HCT116 (cell line): ENCODE results near the gene KRTAP5-2. TPM values are rescaled to one million over a fixed set of nuclear protein-coding genes. Genes with fewer than 3 reads are reported as not detected.

Experiments used
- ATAC-seq: fragments of 200-7000 bp; cut with Tn5 transposase; 2 replicates; pipeline ENCODE4 v1.9.1; 2020; ENCODE audit warnings: mild to moderate bottlenecking, moderate library complexity
- BruUV-seq: library from RNA; stranded (reverse); fragments of 400-500 nt; replicated peaks from 2 replicates; lab custom pipeline; 2021; lab: Mats Ljungman, UMichigan
- CTCF ChIA-PET: fragments of 300-600 bp; sonication (Branson Sonifier 250); formaldehyde crosslinking; loops from one replicate; lab custom pipeline; 2021; ENCODE audit warnings: antibody characterized with exemption; lab: Charles Lee
- POLR2A ChIA-PET: fragments of 300-600, 350-600 bp; sonication (Branson Sonifier 250); formaldehyde crosslinking; loops from one replicate; lab custom pipeline; 2021; ENCODE audit warnings: antibody characterized with exemption; lab: Charles Lee
- RAD21 ChIA-PET, 2 experiments: fragments of 300-600 bp; sonication (Branson Sonifier 250); formaldehyde crosslinking; loops; one replicate each; lab custom pipeline; 2023; ENCODE audit warnings: low total read pairs in 2 of 2; ENCODE audit not compliant: uncharacterized antibody in 2 of 2, unreplicated experiment in 2 of 2, low non-redundant PET in 1 of 2; lab: Charles Lee
- DNase-seq: peaks from one replicate; pipeline ENCODE4 v3.0.0-alpha.2; 2010; ENCODE audit warnings: low read depth, low spot score
- H2AFZ ChIP-seq: fragments of 200-600 bp; shearing (Covaris generic), sonication (generic); 2 replicates; pipeline ENCODE4 v1.6.1; 2017; ENCODE audit warnings: low read depth, mixed run types, mixed read lengths, antibody characterized with exemption, low read length; ENCODE audit not compliant: poor library complexity, severe bottlenecking
- H3K27ac ChIP-seq: 2 replicates; pipeline ENCODE4 v1.5.1; 2012; ENCODE audit warnings: low read depth, low read length
- H3K27me3 ChIP-seq: fragments of 200-600 bp; sonication (generic); 2 replicates; pipeline ENCODE4 v1.6.1; 2016; ENCODE audit warnings: mixed run types, low read length, mixed read lengths; ENCODE audit not compliant: insufficient read depth
- H3K36me3 ChIP-seq, 2 experiments: fragments of 200-500 bp in 1 of 2; fragments of 200-600 bp in 1 of 2; sonication (Bioruptor generic) in 1 of 2; sonication (generic) in 1 of 2; 2 replicates each; pipeline versions ENCODE4 v1.5.1 to v1.6.1; 2014 to 2016; ENCODE audit warnings: low read length in 2 of 2, inconsistent platforms in 1 of 2, mixed read lengths in 1 of 2, mixed run types in 1 of 2; ENCODE audit not compliant: insufficient read depth in 2 of 2, control insufficient read depth in 1 of 2
- H3K4me1 ChIP-seq, 2 experiments: fragments of 200-600 bp in 1 of 2; sonication (generic) in 1 of 2; 2 replicates each; pipeline versions ENCODE4 v1.5.1 to v1.6.1; 2012 to 2017; ENCODE audit warnings: low read length in 2 of 2, inconsistent platforms in 1 of 2, mild to moderate bottlenecking in 1 of 2, mixed read lengths in 1 of 2, mixed run types in 1 of 2, moderate library complexity in 1 of 2; ENCODE audit not compliant: insufficient read depth in 2 of 2, control insufficient read depth in 1 of 2
- H3K4me2 ChIP-seq: fragments of 200-600 bp; sonication (generic); 2 replicates; pipeline ENCODE4 v1.6.1; 2017; ENCODE audit warnings: mixed run types, low read length, mixed read lengths
- H3K4me3 ChIP-seq, 2 experiments: fragments of 200-600 bp in 1 of 2; sonication (generic) in 1 of 2; replicated peaks in 1 of 2; 2 replicates each; pipeline ENCODE4 v1.5.1; 2011 to 2016; ENCODE audit warnings: low read length in 2 of 2, control low read depth in 1 of 2, low read depth in 1 of 2, mild to moderate bottlenecking in 1 of 2, mixed read lengths in 1 of 2, mixed run types in 1 of 2
- H3K79me2 ChIP-seq: fragments of 200-600 bp; sonication (generic); 2 replicates; pipeline ENCODE4 v1.6.1; 2017; ENCODE audit warnings: mild to moderate bottlenecking, mixed run types, low read length, moderate library complexity, mixed read lengths; ENCODE audit not compliant: insufficient read depth
- H3K9ac ChIP-seq: fragments of 200-600 bp; sonication (generic); 2 replicates; pipeline ENCODE4 v1.6.1; 2016; ENCODE audit warnings: low read length, mixed read lengths
- H3K9me2 ChIP-seq: fragments of 200-600 bp; sonication (generic), shearing (Covaris generic); 2 replicates; pipeline ENCODE4 v1.6.1; 2017; ENCODE audit warnings: mixed run types, mild to moderate bottlenecking, moderate library complexity; ENCODE audit not compliant: insufficient read depth
- H3K9me3 ChIP-seq, 2 experiments: fragments of 200-500 bp in 1 of 2; fragments of 200-600 bp in 1 of 2; sonication (Bioruptor generic) in 1 of 2; sonication (generic) in 1 of 2; 2 replicates each; pipeline ENCODE4 v1.6.1; 2014 to 2017; ENCODE audit warnings: low read length in 2 of 2, mixed read lengths in 2 of 2, inconsistent platforms in 1 of 2, low read depth in 1 of 2, mild to moderate bottlenecking in 1 of 2, mixed run types in 1 of 2, moderate library complexity in 1 of 2; ENCODE audit not compliant: control insufficient read depth in 1 of 2, insufficient read depth in 1 of 2
- H4K20me1 ChIP-seq: fragments of 200-600 bp; sonication (generic), shearing (Covaris generic); 2 replicates; pipeline ENCODE4 v1.6.1; 2017; ENCODE audit warnings: mixed run types, mild to moderate bottlenecking, moderate library complexity; ENCODE audit not compliant: insufficient read depth
- CBX3 ChIP-seq: IDR thresholded peaks from 2 replicates; pipeline ENCODE4 v1.6.1; 2012; ENCODE audit warnings: low read depth
- CEBPB ChIP-seq: IDR thresholded peaks from 2 replicates; pipeline ENCODE4 v1.6.1; 2012; ENCODE audit warnings: low read depth
- EGR1 ChIP-seq: IDR thresholded peaks from 2 replicates; pipeline ENCODE4 v1.6.1; 2012; ENCODE audit warnings: low read depth
- EZH2 ChIP-seq: fragments of 200-600 bp; sonication (generic); IDR thresholded peaks from 2 replicates; pipeline ENCODE4 v1.6.1; 2017; ENCODE audit warnings: antibody characterized with exemption, mixed run types
- POLR2A ChIP-seq: IDR thresholded peaks from 2 replicates; pipeline ENCODE4 v1.7.0; 2011; ENCODE audit warnings: borderline replicate concordance; ENCODE audit not compliant: insufficient read depth, insufficient read length; ENCODE audit errors: extremely low read depth
- POLR2AphosphoS5 ChIP-seq: IDR thresholded peaks from 2 replicates; pipeline ENCODE4 v1.6.1; 2011; ENCODE audit warnings: mild to moderate bottlenecking, low read depth, low read length, moderate library complexity
- TCF7L2 ChIP-seq: IDR thresholded peaks from 2 replicates; pipeline ENCODE4 v1.7.0; 2011; ENCODE audit warnings: borderline replicate concordance, inconsistent platforms; ENCODE audit not compliant: insufficient read depth, insufficient read length; ENCODE audit errors: extremely low read depth
- ZFX ChIP-seq: fragments of 450-650 bp; IDR thresholded peaks from 2 replicates; pipeline ENCODE4 v1.6.1; 2017
- intact Hi-C: fragments of 100-400 bp; cut with micrococcal nuclease; formaldehyde crosslinking; loops from 2 replicates; pipeline ENCODE4 v1.10.0; 2022
- total RNA-seq: library from RNA; stranded (reverse); gene quantifications from one replicate; pipeline ENCODE4 v1.2.1, GENCODE V29; 2021; ENCODE audit not compliant: unreplicated experiment
- TF ChIP-seq, protein P1 (sequence below): IDR thresholded peaks from 2 replicates; pipeline ENCODE4 v1.6.1; 2012; ENCODE audit warnings: low read depth
- TF ChIP-seq, protein P2 (sequence below): IDR thresholded peaks from 2 replicates; pipeline ENCODE4 v1.6.1; 2012
- TF ChIP-seq, protein P3 (sequence below): IDR thresholded peaks from 2 replicates; pipeline ENCODE4 v1.6.1; 2011; ENCODE audit warnings: mild to moderate bottlenecking, low read length, moderate library complexity; ENCODE audit not compliant: insufficient replicate concordance; ENCODE audit errors: extremely low read depth
- TF ChIP-seq, protein P4 (sequence below): IDR thresholded peaks from 2 replicates; pipeline ENCODE4 v1.6.1; 2012

Gene KRTAP5-2
- total RNA-seq, 1 experiment from 2014 or later, result not detected

DNA sequence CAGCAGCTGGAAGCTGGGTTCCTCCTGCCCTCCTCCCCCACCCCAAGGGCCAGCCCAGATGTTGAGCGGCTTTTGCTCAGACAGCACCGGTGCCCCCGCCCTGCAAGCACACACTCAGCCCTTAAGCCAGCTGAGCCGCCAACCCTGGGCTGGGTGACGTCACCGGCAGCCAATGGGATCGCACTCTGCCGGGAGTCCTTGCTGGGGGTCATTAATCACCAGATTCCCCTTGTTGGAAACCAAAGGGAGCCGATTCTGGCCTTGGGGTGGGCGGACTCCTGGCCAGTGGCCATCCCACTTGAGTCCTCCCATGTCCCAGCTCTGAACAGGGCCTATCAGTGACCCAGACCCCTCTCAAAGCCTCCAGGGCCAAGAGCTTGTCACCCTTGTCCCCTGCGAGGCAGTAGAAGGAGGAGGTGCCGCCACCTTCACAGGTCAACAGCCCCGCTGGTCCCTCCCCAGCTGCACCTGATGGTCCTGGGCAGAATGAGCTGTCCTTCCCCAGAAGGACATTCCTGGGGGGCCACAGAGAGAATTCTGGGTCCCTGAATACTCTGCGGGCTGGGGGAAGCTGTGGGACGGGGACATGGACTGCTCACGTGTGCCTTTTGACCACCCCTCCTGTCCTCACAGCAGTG, 33.4 kb downstream of the KRTAP5-2 start:
- ATAC-seq (0 out of 2 replicates have a peak, but pooled peaks have one; percentile 34), DNase-seq (no peak)
- TF ChIP-seq TCF7L2 (peak; percentile 66), EGR1 (no peak)
- Histone ChIP-seq H3K36me3 (no peaks in the 10 kb centered on the region; a peak in 1 of 4 replicates), H3K27me3 (no peaks in the 10 kb centered on the region), H3K4me3 (no peak overlapping the region), H3K4me1 (peaks cover 6 to 8% of the 10 kb centered on the region in 2 experiments; a peak in 3 of 4 replicates), H3K9me2 (no peaks in the 10 kb centered on the region), H3K79me2 (no peaks in the 10 kb centered on the region), H3K27ac (no peak overlapping the region), H3K9me3 (no peaks in the 10 kb centered on the region), H3K9ac (no peak overlapping the region), H4K20me1 (no peaks in the 10 kb centered on the region), H2AFZ (no peak overlapping the region), H3K4me2 (no peak overlapping the region)
- intact Hi-C loops, result no loop called here
- ChIA-PET POLR2A (no interaction called here), CTCF (interaction anchor here (1.1 to 1.7 kb wide), 3 partner anchors 10 to 30 kb away, joined by 3 to 7 read pairs (median 3); no protein-coding TSS in a partner anchor), RAD21 (no interaction called here)
- BruUV-seq, result no TSS peak

DNA sequence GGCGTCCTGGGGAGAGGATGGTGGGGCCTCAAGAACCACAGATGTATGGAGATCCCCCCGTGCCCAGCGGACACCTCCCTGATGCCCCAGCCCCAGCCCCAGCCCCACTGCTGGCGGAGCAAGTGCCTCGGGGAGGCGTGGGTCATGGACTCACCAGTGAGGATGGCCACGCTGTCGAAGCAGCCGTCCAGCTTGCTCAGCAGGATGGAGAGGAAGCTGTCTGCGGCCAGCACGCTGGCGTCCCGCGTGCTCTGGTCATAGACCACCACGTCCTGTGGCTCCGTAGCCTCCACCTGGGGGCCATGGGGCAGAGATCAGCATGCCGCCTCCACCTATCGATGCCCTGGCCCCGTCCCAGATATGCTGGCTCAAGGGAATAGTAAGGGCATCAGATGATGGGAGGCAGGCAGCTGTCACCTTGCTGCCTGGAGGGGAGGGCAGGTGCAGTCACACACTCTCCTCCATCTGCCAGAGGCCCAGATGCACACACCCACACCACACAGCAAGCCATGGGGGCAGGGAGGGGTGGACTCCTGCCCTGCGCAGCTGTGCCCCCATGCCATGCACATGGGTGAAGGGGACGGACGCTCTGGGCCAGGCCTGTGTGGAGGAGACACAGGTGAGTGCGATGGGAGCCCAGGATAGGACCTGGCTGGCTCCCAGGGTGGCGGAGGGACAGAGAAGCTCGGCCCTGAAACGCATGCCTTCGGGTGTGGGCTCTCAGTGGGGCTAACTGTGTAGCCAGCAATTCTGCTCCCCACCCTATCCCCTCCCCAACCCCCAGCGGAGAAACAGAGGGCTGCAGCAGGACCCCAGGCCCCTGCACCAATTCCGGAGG, 34.2 kb downstream of the KRTAP5-2 start:
- no peaks in the 10 kb centered on the region for H4K20me1 ChIP-seq
- ChIA-PET CTCF (interaction anchor here (0.9 to 1.7 kb wide), 3 partner anchors 11 to 31 kb away, joined by 3 to 7 read pairs (median 3); no protein-coding TSS in a partner anchor), RAD21 (no interaction called here), POLR2A (no interaction called here)
- H3K4me3 ChIP-seq, result no peak overlapping the region
- no peaks in the 10 kb centered on the region for H3K27me3 ChIP-seq
- no peak overlapping the region for H3K4me2 ChIP-seq
- peaks cover 14 to 15% of the 10 kb centered on the region in 2 experiments for H3K4me1 ChIP-seq
- no peaks in the 10 kb centered on the region for H3K79me2 ChIP-seq
- intact Hi-C loops, result no loop called here
- no peaks in the 10 kb centered on the region for H3K9me2 ChIP-seq
- DNase-seq (no peak), ATAC-seq (no peak)
- H2AFZ ChIP-seq, result no peak overlapping the region
- H3K9me3 ChIP-seq, result no peaks in the 10 kb centered on the region
- no TSS peak for BruUV-seq
- no peak overlapping the region for H3K9ac ChIP-seq
- no peaks in the 10 kb centered on the region; a peak in 1 of 4 replicates for H3K36me3 ChIP-seq
- H3K27ac ChIP-seq, result no peak overlapping the region
- TF ChIP-seq CBX3 (no peak), EZH2 (no peak), POLR2A (no peak), CEBPB (no peak), ZFX (no peak), POLR2AphosphoS5 (no peak)
- TF ChIP-seq, protein P1, sequence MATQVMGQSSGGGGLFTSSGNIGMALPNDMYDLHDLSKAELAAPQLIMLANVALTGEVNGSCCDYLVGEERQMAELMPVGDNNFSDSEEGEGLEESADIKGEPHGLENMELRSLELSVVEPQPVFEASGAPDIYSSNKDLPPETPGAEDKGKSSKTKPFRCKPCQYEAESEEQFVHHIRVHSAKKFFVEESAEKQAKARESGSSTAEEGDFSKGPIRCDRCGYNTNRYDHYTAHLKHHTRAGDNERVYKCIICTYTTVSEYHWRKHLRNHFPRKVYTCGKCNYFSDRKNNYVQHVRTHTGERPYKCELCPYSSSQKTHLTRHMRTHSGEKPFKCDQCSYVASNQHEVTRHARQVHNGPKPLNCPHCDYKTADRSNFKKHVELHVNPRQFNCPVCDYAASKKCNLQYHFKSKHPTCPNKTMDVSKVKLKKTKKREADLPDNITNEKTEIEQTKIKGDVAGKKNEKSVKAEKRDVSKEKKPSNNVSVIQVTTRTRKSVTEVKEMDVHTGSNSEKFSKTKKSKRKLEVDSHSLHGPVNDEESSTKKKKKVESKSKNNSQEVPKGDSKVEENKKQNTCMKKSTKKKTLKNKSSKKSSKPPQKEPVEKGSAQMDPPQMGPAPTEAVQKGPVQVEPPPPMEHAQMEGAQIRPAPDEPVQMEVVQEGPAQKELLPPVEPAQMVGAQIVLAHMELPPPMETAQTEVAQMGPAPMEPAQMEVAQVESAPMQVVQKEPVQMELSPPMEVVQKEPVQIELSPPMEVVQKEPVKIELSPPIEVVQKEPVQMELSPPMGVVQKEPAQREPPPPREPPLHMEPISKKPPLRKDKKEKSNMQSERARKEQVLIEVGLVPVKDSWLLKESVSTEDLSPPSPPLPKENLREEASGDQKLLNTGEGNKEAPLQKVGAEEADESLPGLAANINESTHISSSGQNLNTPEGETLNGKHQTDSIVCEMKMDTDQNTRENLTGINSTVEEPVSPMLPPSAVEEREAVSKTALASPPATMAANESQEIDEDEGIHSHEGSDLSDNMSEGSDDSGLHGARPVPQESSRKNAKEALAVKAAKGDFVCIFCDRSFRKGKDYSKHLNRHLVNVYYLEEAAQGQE, result no peak
- TF ChIP-seq, protein P2, sequence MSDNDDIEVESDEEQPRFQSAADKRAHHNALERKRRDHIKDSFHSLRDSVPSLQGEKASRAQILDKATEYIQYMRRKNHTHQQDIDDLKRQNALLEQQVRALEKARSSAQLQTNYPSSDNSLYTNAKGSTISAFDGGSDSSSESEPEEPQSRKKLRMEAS, result no peak
- TF ChIP-seq, protein P3, sequence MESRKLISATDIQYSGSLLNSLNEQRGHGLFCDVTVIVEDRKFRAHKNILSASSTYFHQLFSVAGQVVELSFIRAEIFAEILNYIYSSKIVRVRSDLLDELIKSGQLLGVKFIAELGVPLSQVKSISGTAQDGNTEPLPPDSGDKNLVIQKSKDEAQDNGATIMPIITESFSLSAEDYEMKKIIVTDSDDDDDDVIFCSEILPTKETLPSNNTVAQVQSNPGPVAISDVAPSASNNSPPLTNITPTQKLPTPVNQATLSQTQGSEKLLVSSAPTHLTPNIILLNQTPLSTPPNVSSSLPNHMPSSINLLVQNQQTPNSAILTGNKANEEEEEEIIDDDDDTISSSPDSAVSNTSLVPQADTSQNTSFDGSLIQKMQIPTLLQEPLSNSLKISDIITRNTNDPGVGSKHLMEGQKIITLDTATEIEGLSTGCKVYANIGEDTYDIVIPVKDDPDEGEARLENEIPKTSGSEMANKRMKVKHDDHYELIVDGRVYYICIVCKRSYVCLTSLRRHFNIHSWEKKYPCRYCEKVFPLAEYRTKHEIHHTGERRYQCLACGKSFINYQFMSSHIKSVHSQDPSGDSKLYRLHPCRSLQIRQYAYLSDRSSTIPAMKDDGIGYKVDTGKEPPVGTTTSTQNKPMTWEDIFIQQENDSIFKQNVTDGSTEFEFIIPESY, result no peak
- TF ChIP-seq, protein P4, sequence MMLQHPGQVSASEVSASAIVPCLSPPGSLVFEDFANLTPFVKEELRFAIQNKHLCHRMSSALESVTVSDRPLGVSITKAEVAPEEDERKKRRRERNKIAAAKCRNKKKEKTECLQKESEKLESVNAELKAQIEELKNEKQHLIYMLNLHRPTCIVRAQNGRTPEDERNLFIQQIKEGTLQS, result no peak
